CD4-positive, alpha-beta T cell treated with Interleukin-15 for 1 hour (primary cell): Measurements from ENCODE around the gene ADGRB2.
"Not testable (repeated sequence)": the region's sequence is repeated elsewhere in the genome, so short reads cannot be mapped to it uniquely, and the experiment has no call there.

ENCODE experiments used
- DNase-seq: peaks from one replicate; pipeline ENCODE4 v3.0.0-alpha.2; 2020

Gene ADGRB2

GRCh38 chr1:31725134-31725533 is 39.0 kb downstream of the ADGRB2 start:
- no peak for DNase-seq

- no peak for DNase-seq
These were observed 40.2 kb downstream of the ADGRB2 start for GRCh38 chr1:31723828-31724359.

- DNase-seq, result no peak
These were observed 45.7 kb downstream of the ADGRB2 start for GRCh38 chr1:31718327-31718897.

GRCh38 chr1:31717341-31717740 is 46.8 kb downstream of the ADGRB2 start:
- DNase-seq, result no peak

- no peak for DNase-seq
These were observed 48.3 kb downstream of the ADGRB2 start for GRCh38 chr1:31715873-31716220.

- peak; percentile 34 for DNase-seq
These were observed 48.9 kb downstream of the ADGRB2 start for GRCh38 chr1:31715087-31715872.

GRCh38 chr1:31714442-31715086 is 49.6 kb downstream of the ADGRB2 start:
- DNase-seq, result peak; percentile 31

GRCh38 chr1:31712630-31713029 is 51.5 kb downstream of the ADGRB2 start:
- DNase-seq, result no peak

GRCh38 chr1:31712068-31712467 is 52.1 kb downstream of the ADGRB2 start:
- DNase-seq, result no peak

GRCh38 chr1:31708324-31708723 is 55.8 kb downstream of the ADGRB2 start:
- DNase-seq, result no peak

GRCh38 chr1:31707711-31708110 is 56.4 kb downstream of the ADGRB2 start:
- no peak for DNase-seq

GRCh38 chr1:31707059-31707600 is 57.0 kb downstream of the ADGRB2 start:
- DNase-seq, result not testable (repeated sequence)

GRCh38 chr1:31706384-31707058 is 57.6 kb downstream of the ADGRB2 start:
- DNase-seq, result no peak

GRCh38 chr1:31705080-31705866 is 58.9 kb downstream of the ADGRB2 start:
- peak; percentile 59 for DNase-seq

GRCh38 chr1:31704271-31705079 is 59.7 kb downstream of the ADGRB2 start:
- DNase-seq, result no peak

GRCh38 chr1:31703431-31704270 is 60.5 kb downstream of the ADGRB2 start, which contains the start of gene COL16A1:
COL16A1 (minus strand) TSS chr1:31704017; CDS start chr1:31702193, 1,824 bp downstream.
- no peak for DNase-seq

- no peak for DNase-seq
These were observed 61.2 kb downstream of the ADGRB2 start for GRCh38 chr1:31702836-31703404.

GRCh38 chr1:31701091-31701736 is 62.9 kb downstream of the ADGRB2 start:
- DNase-seq, result no peak

- no peak for DNase-seq
These were observed 63.6 kb downstream of the ADGRB2 start for GRCh38 chr1:31700468-31701090.
